DLD1 (cell line): Measurements from ENCODE around the gene PDE6B.

Source experiments
- in situ Hi-C: cut with HindIII; loops from 2 replicates; pipeline ENCODE4 v1.10.0; 2017; ENCODE audit warnings: low sequenced_read_pairs

PDE6B gene

DNA sequence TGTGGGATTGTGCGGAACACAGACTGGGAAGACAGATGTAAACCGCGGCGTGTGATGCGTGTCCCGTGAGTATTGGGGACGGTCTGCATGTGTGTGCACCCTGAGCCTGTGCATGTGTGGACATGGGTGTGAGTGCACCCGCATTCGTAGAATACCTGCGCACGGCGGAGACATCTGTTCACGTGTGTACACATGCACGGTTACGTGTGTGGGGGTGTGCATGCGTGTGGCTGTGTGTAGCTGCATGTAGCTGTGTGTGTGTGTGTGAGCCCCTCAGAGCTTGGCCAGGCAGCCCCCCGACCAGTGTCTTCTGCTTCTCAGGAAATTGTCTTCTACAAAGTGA, 29.1 kb downstream of the PDE6B start:
- in situ Hi-C loops: no loop called here

GRCh38 chr4:654871-655463, 29.6 kb downstream of the PDE6B start:
- in situ Hi-C loops: no loop called here

DNA sequence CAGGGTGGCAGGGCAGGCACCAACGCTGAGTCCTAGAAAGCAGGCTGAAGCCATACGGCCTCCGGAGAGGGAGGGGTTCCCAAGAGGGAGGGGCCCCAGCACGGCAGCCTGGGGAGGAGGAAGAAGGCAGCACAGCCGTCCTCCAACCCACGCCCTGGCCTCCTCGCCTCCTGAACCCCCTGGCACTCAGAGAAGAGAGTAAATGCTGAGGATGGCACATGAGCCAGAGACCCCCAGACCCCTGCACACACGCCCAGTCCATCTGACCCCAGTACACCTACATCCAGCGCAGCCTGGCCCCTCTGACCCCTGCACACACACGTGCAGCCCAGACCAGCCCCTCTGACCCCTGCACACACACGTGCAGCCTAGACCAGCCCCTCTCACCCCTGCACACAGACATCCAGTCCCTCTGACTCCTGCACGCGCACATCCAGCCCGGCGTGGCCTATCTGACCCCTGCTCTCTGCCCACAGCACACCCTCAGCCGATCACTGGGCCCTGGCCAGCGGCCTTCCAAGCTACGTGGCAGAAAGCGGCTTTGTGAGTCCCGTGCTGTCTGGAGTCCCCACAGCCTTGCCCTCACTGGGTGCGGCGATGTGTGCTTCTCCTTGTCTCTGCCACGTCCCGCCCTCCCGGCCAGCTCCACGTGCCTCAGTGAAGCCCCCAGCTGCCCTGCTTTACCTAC, 30.2 kb downstream of the PDE6B start:
- in situ Hi-C loops: no loop called here

- in situ Hi-C loops: no loop called here
These were observed 31.3 kb downstream of the PDE6B start for GRCh38 chr4:656436-657337.

DNA sequence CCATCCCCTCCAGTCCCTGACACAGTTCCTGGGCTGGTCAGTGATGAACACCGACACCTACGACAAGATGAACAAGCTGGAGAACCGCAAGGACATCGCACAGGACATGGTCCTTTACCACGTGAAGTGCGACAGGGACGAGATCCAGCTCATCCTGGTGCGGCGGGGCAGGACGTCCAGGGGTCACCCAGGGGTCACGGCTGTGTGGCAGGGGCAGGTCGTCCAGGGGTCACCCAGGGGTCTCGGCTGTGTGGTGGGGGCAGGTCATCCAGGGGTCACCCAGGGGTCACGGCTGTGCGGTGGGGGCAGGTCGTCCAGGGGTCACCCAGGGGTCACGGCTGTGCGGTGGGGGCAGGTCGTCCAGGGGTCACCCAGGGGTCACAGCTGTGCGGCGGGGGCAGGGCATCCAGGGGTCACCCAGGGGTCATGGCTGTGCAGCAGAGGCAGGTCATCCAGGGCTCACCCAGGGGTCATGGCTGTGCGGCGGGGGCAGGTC, 32.0 kb downstream of the PDE6B start:
- in situ Hi-C loops: no loop called here

- in situ Hi-C loops: no loop called here
These were observed 32.7 kb downstream of the PDE6B start for GRCh38 chr4:657834-658667.

- in situ Hi-C loops: no loop called here
These were observed 33.6 kb downstream of the PDE6B start for GRCh38 chr4:658681-659667.

DNA sequence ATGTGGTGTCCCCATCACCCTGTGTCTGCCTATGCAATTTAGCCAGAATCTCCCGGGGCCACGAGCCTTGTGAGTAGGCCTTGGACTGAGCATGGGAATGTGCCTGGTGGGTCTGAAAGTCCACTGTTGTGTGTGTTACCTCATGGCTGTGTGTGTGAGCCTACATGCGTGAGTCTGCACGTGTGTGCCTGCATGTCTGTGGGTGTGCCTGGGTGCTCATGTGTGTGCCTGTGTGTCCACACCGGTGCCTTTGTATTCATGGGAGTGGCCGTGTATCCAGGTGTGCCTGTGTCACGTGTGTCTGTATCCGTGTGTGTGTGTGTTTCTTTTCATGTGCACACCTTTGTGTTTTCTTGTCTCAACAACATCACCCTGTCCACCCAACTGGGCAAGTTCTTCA, 34.5 kb downstream of the PDE6B start:
- in situ Hi-C loops: no loop called here

- in situ Hi-C loops: no loop called here
These were observed 35.0 kb downstream of the PDE6B start for GRCh38 chr4:660401-660800.

DNA sequence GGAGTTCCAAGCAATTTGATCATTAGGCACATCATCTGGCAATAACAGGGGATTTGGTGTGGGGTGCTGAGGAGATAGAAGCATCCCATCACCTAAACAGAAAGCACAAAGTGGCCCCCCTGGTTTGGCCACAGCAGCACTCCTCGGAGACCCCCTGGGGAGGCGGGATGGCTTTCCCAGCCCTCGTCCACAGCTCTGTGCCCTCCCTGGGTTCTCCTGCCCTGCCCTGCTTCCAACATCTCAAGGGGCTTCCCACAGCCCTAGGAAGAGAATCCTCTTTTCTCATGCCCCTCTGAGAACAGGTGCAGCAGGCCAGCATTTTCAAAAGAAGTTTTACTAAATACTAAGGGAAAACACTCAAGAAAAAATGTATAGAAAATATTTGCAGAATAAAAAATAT, 35.9 kb downstream of the PDE6B start:
- in situ Hi-C loops: no loop called here

GRCh38 chr4:661881-662761, 36.7 kb downstream of the PDE6B start:
- in situ Hi-C loops: no loop called here

GRCh38 chr4:663046-663437, 37.7 kb downstream of the PDE6B start:
- in situ Hi-C loops: no loop called here

GRCh38 chr4:663438-664428, 38.4 kb downstream of the PDE6B start:
- in situ Hi-C loops: no loop called here

- in situ Hi-C loops: no loop called here
These were observed 39.4 kb downstream of the PDE6B start for GRCh38 chr4:664713-665231.

GRCh38 chr4:665381-665750, 40.0 kb downstream of the PDE6B start:
- in situ Hi-C loops: no loop called here

GRCh38 chr4:665751-666435, 40.5 kb downstream of the PDE6B start:
- in situ Hi-C loops: no loop called here

DNA sequence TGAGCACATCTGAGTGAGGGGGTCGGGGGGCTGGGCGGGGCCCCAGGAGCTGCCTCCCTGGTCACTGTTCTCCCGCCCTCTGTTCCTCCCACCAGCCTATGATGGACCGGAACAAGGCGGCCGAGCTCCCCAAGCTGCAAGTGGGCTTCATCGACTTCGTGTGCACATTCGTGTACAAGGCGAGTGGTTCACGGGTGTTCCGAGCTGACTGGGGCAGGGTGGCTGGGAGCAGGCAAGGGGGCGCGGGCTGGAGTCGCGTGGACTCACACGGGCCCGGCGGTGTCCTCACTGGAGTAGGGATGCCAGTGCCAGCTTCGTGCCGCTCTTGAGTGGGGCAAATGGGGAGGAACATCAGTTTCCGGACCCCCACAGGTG, 41.0 kb downstream of the PDE6B start:
- in situ Hi-C loops: no loop called here
